AG04449 (cell line): ENCODE results near the gene GCNA.
"Not testable (repeated sequence)": the region's sequence is repeated elsewhere in the genome, so short reads cannot be mapped to it uniquely, and the experiment has no call there.

ENCODE experiments used
- CTCF ChIA-PET: fragments of 350-600 bp; formaldehyde crosslinking; extraction: SDS; loops from one replicate; lab custom pipeline; 2021; ENCODE audit warnings: antibody characterized with exemption; lab: Yijun Ruan, JAX
- POLR2A ChIA-PET: fragments of 400-600, 350-600 bp; formaldehyde crosslinking; extraction: SDS; loops from one replicate; lab custom pipeline; 2020; ENCODE audit warnings: antibody characterized with exemption, inconsistent platforms; lab: Yijun Ruan, JAX
- DNase-seq: peaks from one replicate; pipeline ENCODE4 v3.0.0-alpha.2; 2010; ENCODE audit warnings: low read depth, low spot score
- H3K4me3 ChIP-seq: 2 replicates; pipeline ENCODE4 v1.5.1; 2011; ENCODE audit warnings: low read depth, mild to moderate bottlenecking, control low read depth, low read length
- CTCF ChIP-seq: IDR thresholded peaks from one replicate; pipeline ENCODE4 v1.5.1; 2011; ENCODE audit warnings: mild to moderate bottlenecking, moderate library complexity, low read length, control low read depth, inconsistent platforms; ENCODE audit not compliant: insufficient read depth; ENCODE audit errors: missing control alignments

The GCNA gene

GRCh38 chrX:71573590-71573989 is 4.6 kb upstream of the GCNA start:
- DNase-seq = no peak
- no peak overlapping the region for H3K4me3 ChIP-seq
- CTCF ChIA-PET = no interaction called here
- POLR2A ChIA-PET = interaction anchor here (0.6 kb wide), 1 partner anchor 25 kb away, joined by 3 read pairs; no protein-coding TSS in a partner anchor
- no peak for TF ChIP-seq CTCF

- POLR2A ChIA-PET = no interaction called here
- TF ChIP-seq CTCF = no peak
- H3K4me3 ChIP-seq = no peak overlapping the region
- DNase-seq = no peak
- CTCF ChIA-PET = no interaction called here
Observed at GRCh38 chrX:71577682-71578081, 555 bp upstream of the GCNA start.

GRCh38 chrX:71579136-71579989 is 1.1 kb downstream of the GCNA start:
- POLR2A ChIA-PET = no interaction called here
- CTCF ChIA-PET = no interaction called here
- no peak for TF ChIP-seq CTCF

GRCh38 chrX:71579990-71580380 is 1.7 kb downstream of the GCNA start:
- DNase-seq = no peak
- TF ChIP-seq CTCF = no peak
- CTCF ChIA-PET = no interaction called here
- POLR2A ChIA-PET = no interaction called here
- no peak overlapping the region for H3K4me3 ChIP-seq

More at GRCh38 chrX:71579136-71579989, 1.1 kb downstream of the GCNA start:
- no peak overlapping the region for H3K4me3 ChIP-seq
- DNase-seq = no peak

- DNase-seq = no peak
- no peak overlapping the region for H3K4me3 ChIP-seq
- POLR2A ChIA-PET = no interaction called here
- CTCF ChIA-PET = no interaction called here
- no peak for TF ChIP-seq CTCF
Observed at GRCh38 chrX:71581210-71581609, 3.0 kb downstream of the GCNA start.

GRCh38 chrX:71586929-71587328 is 8.7 kb downstream of the GCNA start:
- DNase-seq = no peak
- CTCF ChIA-PET = no interaction called here
- POLR2A ChIA-PET = no interaction called here
- TF ChIP-seq CTCF = no peak
- H3K4me3 ChIP-seq = no peak overlapping the region

- CTCF ChIA-PET, DNase-seq, H3K4me3 ChIP-seq, POLR2A ChIA-PET: not testable (repeated sequence)
Observed at GRCh38 chrX:71593210-71593609, 15.0 kb downstream of the GCNA start.
